ENCODE measurements around the gene GALNT2.

DNA sequence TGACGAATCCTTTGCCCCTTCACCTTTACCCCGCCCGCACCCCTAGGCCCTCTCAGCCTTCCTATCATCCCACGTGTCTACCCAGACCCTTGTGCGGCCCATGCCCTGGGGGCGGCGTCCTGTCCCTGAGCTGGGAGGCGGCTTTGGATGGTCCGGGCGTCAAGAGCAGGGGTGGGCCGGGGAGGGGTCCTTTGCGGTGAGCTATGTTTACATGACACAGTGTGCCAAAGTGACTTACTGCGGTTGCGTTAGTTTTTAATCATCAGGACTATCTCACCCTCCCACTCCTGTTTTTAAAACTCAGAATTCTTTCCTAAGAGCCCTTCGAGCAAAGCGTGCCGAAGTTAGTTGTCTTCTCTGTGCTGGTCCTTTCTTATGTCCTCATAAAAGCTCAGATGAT lies 214.5 kb downstream of the GALNT2 start:
- TF ChIP-seq, protein P1, sequence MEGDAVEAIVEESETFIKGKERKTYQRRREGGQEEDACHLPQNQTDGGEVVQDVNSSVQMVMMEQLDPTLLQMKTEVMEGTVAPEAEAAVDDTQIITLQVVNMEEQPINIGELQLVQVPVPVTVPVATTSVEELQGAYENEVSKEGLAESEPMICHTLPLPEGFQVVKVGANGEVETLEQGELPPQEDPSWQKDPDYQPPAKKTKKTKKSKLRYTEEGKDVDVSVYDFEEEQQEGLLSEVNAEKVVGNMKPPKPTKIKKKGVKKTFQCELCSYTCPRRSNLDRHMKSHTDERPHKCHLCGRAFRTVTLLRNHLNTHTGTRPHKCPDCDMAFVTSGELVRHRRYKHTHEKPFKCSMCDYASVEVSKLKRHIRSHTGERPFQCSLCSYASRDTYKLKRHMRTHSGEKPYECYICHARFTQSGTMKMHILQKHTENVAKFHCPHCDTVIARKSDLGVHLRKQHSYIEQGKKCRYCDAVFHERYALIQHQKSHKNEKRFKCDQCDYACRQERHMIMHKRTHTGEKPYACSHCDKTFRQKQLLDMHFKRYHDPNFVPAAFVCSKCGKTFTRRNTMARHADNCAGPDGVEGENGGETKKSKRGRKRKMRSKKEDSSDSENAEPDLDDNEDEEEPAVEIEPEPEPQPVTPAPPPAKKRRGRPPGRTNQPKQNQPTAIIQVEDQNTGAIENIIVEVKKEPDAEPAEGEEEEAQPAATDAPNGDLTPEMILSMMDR (IDR thresholded peaks at IDR 0.05), result no peak
- TF ChIP-seq EP300 (IDR thresholded peaks at IDR 0.05) (no peak), POLR2A (IDR thresholded peaks at IDR 0.05) (no peak)

Measured in ovary (tissue), 3 donors.